ENCODE measurements around the gene KIF2A. TPM values are rescaled to one million over a fixed set of nuclear protein-coding genes. Genes with fewer than 3 reads are reported as not detected.

Gene KIF2A
- total and polyA plus RNA-seq, 9 of the 15 experiments (the other 6 are each of a cell fraction or from before 2014, with no cell fraction given), result 42.6 to 126 (median 77.6) TPM

DNA sequence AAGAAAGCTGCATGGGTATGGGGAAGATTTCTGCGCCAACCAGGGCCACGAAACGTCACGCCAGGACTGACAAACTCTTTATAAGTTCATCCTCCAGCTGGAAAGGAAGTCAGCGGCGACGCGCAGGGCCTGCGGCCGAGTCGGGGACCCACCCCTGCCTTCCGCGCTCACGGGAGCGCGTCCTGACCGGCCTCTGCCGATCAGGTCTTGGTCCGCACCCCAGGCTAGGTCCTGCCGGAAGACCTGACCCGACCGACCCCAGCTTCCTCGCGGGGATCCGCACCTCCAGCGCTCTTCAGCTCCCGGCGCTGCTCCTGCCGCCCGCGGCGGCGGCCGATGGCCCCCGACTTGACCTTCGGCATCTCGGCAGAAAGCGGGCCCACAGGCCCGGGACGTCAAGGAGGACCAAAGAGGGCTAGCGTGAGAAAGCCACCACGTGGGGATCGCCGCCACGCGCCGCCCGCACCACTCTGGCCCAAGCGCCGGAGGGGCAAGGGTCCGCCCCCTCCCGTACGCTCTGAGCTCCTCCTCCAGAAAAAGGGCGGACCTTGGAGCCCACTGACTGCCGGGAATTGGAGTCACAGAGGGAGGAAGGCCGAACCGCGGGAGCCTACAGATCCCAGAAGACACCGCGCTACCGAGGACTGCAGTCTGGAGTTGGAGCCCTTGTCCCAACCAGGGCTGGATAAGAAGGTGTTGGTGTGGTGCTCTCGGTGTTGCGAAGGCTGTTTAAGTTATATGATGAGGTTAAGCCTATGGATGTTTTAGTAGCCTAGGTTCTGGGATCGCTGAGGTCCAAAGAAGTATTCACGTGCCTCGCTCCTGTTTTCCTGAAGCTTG is 97.6 kb downstream of the KIF2A start, which contains the start of gene DIMT1 (continued):
- TF ChIP-seq FUS (optimal IDR thresholded peaks at IDR 0.05; ENCODE audit: low read depth, low read length) (no peak), POLR2AphosphoS2 (IDR thresholded peaks at IDR 0.05; ENCODE audit: low read length) (no peak; the same call in 1 of the 2 replicates), HNRNPLL (IDR thresholded peaks at IDR 0.05; ENCODE audit: low read depth, low read length, poor library complexity, severe bottlenecking) (peak; percentile 64), JUN (IDR thresholded peaks at IDR 0.05; ENCODE audit: borderline replicate concordance, low read depth, low read length) (0 out of 2 replicates have a peak, but pooled peaks have one; percentile 38), JUN (CRISPR knock-in tag; IDR thresholded peaks at IDR 0.05; ENCODE audit: borderline replicate concordance) (no peak), NFXL1 (CRISPR knock-in tag; IDR thresholded peaks at IDR 0.05) (no peak), SRSF1 (IDR thresholded peaks at IDR 0.05; ENCODE audit: low read depth, low read length) (0 out of 2 replicates have a peak, but pooled peaks have one; percentile 59), KAT2B (IDR thresholded peaks at IDR 0.05; ENCODE audit: low read depth, low read length) (no peak), CCAR2 (IDR thresholded peaks at IDR 0.05; ENCODE audit: low read depth, low read length) (no peak), CBX2 (IDR thresholded peaks at IDR 0.05; ENCODE audit: insufficient read depth, low read length, poor library complexity, severe bottlenecking) (no peak), SMARCB1 (IDR thresholded peaks at IDR 0.05; ENCODE audit: insufficient read length, low read depth) (no peak), HLTF (IDR thresholded peaks at IDR 0.05) (no peak), MTA3 (IDR thresholded peaks at IDR 0.05; ENCODE audit: borderline replicate concordance) (peak; percentile 88), RUNX1 (IDR thresholded peaks at IDR 0.05; ENCODE audit: low read depth) (no peak), GTF2E2 (tag; IDR thresholded peaks at IDR 0.05) (peak; percentile 82), NRF1 (conservative IDR thresholded peaks at IDR 0.05 in 1 of 2, IDR thresholded peaks at IDR 0.05 in 1 of 2) (peak; percentile 67 to 74), TEAD1 (CRISPR knock-in tag; IDR thresholded peaks at IDR 0.05) (peak; percentile 9 to 24; a peak in 1 of 4 replicates), SREBF2 (CRISPR knock-in tag; IDR thresholded peaks at IDR 0.05) (no peak), ZNF124 (CRISPR knock-in tag; IDR thresholded peaks at IDR 0.05) (no peak), TAF7 (tag; IDR thresholded peaks at IDR 0.05) (peak; percentile 52; the same call in 1 of the 2 replicates)
- TF ChIP-seq, protein P1, sequence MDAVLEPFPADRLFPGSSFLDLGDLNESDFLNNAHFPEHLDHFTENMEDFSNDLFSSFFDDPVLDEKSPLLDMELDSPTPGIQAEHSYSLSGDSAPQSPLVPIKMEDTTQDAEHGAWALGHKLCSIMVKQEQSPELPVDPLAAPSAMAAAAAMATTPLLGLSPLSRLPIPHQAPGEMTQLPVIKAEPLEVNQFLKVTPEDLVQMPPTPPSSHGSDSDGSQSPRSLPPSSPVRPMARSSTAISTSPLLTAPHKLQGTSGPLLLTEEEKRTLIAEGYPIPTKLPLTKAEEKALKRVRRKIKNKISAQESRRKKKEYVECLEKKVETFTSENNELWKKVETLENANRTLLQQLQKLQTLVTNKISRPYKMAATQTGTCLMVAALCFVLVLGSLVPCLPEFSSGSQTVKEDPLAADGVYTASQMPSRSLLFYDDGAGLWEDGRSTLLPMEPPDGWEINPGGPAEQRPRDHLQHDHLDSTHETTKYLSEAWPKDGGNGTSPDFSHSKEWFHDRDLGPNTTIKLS (IDR thresholded peaks at IDR 0.05; ENCODE audit: borderline replicate concordance, low read depth), result peak; percentile 82
- TF ChIP-seq, protein P2, sequence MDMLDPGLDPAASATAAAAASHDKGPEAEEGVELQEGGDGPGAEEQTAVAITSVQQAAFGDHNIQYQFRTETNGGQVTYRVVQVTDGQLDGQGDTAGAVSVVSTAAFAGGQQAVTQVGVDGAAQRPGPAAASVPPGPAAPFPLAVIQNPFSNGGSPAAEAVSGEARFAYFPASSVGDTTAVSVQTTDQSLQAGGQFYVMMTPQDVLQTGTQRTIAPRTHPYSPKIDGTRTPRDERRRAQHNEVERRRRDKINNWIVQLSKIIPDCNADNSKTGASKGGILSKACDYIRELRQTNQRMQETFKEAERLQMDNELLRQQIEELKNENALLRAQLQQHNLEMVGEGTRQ (CRISPR knock-in tag; IDR thresholded peaks at IDR 0.05), result peak; percentile 66
- TF ChIP-seq, protein P3, sequence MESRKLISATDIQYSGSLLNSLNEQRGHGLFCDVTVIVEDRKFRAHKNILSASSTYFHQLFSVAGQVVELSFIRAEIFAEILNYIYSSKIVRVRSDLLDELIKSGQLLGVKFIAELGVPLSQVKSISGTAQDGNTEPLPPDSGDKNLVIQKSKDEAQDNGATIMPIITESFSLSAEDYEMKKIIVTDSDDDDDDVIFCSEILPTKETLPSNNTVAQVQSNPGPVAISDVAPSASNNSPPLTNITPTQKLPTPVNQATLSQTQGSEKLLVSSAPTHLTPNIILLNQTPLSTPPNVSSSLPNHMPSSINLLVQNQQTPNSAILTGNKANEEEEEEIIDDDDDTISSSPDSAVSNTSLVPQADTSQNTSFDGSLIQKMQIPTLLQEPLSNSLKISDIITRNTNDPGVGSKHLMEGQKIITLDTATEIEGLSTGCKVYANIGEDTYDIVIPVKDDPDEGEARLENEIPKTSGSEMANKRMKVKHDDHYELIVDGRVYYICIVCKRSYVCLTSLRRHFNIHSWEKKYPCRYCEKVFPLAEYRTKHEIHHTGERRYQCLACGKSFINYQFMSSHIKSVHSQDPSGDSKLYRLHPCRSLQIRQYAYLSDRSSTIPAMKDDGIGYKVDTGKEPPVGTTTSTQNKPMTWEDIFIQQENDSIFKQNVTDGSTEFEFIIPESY (CRISPR knock-in tag; IDR thresholded peaks at IDR 0.05), result 0 out of 2 replicates have a peak, but pooled peaks have one; percentile 19
- TF ChIP-seq, protein P4, sequence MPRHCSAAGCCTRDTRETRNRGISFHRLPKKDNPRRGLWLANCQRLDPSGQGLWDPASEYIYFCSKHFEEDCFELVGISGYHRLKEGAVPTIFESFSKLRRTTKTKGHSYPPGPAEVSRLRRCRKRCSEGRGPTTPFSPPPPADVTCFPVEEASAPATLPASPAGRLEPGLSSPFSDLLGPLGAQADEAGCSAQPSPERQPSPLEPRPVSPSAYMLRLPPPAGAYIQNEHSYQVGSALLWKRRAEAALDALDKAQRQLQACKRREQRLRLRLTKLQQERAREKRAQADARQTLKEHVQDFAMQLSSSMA (CRISPR knock-in tag; IDR thresholded peaks at IDR 0.05), result no peak
